HG02870 (cell line): ENCODE data around the gene LIN9.
"Not testable (repeated sequence)": the region's sequence is repeated elsewhere in the genome, so short reads cannot be mapped to it uniquely, and the experiment has no call there.

Experiments used
- ATAC-seq: cut with Tn5 transposase; IDR thresholded peaks from one replicate; pipeline ENCODE4 v1.9.1; 2021; ENCODE audit warnings: mild to moderate bottlenecking, moderate library complexity; ENCODE audit not compliant: unreplicated experiment

The LIN9 gene, protein sequence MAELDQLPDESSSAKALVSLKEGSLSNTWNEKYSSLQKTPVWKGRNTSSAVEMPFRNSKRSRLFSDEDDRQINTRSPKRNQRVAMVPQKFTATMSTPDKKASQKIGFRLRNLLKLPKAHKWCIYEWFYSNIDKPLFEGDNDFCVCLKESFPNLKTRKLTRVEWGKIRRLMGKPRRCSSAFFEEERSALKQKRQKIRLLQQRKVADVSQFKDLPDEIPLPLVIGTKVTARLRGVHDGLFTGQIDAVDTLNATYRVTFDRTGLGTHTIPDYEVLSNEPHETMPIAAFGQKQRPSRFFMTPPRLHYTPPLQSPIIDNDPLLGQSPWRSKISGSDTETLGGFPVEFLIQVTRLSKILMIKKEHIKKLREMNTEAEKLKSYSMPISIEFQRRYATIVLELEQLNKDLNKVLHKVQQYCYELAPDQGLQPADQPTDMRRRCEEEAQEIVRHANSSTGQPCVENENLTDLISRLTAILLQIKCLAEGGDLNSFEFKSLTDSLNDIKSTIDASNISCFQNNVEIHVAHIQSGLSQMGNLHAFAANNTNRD

DNA sequence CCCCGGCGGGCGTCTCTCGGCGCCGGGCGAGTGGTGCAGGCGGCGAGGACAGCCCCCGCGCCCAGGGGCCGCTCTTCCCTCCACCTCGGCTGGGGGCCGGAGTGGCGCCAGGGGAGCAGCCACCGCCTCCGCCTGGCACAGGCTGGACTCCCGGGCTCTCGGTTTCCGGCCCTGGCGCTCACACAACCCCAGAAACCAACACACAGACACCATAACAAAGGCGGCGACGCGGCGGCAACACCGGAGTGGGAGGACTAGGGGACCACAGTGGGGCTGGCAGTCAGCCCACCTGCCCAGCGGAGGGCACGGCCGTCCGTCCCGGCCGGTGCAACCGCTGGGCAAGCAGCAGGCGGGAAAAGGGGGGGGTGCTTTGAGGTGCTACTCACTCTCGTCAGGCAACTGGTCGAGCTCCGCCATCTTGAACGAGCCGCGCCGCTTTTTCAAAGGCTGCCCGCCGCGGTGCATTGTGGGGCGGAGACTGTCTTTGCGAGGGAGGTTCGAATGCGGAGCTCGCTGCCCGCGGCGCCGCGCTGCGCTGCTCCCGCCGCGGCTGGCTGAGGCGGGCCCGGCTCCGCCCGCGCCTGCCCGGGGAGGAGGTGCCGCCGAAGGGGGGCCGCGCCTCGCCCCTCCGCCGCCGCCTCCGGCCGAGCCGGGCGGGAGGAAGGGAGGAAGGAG lies at the start of gene LIN9:
Gene LIN9, minus strand, starts transcription at position 442 of the 675 bp plus-strand sequence. Its CDS starts 25 bp downstream, at position 417.
- ATAC-seq = peak; percentile 72

DNA sequence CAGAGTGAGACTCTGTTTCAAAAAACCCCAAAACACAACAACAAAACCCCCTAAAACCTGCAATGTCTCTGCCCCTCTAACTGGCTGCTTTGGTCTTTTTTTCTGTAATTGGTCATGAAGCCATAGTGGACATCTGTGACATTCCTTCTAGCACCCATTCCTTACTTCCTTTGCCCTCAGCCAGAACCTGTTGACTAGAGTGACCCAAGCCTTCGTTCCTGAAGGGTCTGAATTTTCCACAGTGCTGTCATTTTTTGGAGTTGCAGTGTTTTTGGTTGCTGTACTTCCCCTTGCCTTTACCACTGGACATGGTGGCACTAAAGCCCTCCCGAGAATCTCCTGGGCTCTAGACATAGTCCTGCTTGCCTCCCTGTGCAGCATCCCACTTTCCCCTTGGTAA lies 48.5 kb upstream of the LIN9 start:
- no peak for ATAC-seq

DNA sequence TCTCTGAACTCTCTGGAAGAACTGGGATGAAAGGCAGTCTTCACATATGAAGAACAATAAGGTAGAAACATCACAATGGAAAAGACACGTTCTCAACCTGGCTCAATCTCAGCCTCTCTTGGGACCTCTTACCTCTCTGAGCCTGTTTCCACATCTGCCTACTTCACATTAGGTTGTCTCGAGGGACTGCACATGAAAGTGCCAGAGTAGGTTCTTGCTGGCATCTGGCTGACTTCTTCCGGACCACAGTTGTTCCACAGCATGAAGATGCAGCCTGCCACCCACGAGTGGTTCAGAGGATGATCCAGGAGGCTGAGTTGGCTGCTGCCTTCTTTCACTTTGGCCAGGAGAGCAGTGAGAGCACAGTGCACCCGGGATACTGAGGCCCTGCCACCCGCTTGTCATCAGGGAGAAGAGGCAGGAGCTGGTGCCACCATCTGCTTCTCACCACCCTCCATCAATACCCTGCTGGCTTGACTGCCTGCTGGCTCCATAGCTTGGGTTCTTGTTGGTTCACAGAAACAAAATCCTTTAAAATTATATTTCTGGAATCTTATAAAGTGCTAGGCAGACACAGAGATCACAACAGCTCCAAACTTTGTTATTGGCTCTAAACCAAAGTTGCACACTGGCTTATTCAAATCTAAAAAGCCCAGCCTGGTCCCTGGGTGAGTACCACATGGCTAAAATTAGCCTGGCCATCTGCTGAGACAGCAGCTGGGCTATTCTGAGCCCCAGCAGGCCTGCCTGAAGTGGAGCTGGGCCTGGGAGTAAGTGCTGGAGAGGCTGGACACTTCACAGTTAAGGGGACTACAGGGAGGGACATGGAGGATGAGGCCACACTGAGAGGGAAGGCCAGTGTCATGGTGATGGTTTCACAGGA lies 46.9 kb upstream of the LIN9 start:
- ATAC-seq = no peak

DNA sequence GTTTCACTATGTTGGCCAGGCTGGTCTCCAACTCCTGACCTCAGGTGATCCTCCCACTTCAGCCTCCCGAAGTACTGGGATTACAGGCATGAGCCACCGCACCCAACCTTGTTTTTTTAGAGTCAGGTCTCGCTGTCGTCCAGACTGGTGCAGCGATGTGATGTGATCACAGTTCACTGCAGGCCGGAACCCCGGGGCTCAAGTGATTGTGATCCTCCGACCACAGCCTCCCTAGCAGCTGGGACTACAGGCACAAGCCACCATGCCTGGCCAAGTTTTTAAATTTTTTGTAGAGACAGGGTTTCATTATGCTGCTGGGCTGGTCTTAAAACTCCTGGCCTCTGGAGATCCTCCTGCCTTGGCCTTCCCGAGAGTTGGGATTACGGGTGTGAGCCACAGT lies 46.1 kb upstream of the LIN9 start:
- ATAC-seq = no peak

DNA sequence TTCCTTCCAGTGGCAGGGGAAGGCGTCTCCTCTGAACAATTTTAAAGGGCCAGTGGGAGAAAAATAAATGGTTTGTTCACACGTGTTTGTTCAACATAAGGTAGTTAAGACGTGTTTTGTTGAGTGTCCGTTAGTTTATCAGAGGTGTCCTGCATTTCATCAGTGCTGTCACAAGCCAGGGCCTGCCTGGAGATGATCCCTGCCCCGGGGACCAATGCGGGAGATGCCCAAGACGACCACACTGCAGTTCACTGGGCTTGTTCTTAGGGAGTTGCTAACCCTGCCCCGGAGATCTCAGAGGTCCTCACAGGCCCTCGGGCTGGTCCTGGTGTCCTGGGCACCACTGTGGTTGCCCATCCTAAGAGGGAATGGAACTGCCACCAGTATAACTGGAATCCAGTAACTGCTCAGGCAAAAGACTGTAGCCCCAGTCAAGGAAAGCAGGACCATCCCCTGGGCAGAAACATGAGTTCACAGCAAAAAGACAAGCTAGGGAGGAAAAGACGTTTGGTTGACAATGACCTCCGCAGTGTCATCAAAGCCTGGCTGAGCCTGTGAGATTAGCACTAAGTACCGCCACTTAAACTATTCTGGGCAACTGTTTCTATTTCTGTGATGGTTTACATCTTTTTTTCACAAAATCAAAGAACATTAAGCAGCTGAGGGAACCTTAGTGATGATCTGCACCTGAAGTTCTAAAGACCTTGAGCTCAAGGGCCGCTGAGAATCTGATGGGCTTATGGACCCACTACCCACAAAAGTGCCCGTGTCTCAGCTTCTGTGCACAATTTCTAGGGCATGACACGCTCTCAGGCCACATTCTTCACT lies 44.9 kb upstream of the LIN9 start:
- no peak for ATAC-seq

DNA sequence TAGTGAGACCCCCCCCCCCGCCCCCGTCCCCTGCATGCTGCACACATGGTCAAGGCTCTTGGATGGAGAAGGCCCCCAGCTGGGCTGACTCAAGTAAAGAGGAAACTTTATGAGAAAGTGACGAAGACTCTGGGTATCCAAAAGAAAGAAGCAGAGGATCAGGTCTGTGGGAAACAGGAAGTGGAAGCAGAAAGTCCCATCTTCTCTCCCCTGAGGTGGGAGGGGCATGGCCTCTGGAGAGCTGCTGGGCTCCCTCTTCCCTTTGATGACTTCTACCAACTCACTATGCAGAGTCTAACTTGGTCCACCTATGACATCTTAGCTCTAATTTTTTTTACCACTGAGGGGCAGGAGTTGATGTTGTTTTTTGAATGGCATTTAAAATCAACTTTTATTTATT lies 42.7 kb upstream of the LIN9 start:
- ATAC-seq = no peak

DNA sequence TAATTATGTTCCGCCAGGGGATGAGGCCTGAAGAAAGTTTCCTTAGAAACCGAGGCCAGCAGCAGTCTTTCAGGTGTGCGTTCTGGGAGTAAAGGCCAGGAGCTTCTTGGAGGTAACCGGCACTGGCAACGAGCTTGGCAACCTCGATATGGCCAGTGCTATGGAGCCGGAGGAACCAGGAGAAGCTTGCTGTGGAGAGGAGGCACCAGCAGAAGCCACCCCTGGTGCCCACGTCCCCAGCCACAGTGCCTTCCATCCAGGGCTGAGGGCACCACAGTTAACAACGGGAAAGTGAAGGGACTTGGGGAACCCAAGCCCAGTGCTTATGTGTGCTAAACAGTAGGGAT lies 41.5 kb upstream of the LIN9 start:
- no peak for ATAC-seq

DNA sequence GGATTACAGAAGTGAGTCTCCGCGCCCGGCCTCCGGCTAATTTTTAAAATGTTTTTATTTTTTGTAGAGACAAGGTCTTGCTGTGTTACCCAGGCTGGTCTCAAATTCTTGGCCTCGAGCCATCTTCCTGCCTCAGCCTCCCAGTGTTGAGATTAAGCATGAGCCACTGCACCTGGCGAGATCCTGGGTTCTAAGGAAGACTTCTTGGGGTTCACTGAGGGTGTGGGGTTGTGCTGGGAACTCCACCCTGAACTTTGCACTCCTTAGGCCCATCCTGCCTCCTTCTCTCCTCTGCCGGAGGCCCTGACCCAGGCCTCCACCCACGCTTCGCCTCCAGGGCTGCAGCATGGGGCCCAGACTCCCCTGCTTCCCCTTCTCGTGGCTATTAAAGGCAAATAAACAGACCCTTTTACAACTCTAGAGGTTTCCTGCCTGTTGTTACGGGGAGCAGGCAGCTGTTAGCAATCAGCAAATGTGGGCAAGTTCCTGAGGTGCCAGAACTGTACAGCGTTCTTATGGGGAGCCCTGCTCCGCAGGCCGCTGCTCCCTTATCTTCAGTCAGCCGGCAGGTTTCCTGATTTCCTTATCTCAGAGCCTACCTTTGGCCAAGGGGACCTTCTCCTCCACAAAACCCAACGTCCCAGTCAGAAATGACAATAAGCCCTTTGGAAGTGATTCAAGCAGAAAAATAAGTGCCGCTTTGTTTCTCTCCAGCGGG lies 41.0 kb upstream of the LIN9 start:
- ATAC-seq = no peak

DNA sequence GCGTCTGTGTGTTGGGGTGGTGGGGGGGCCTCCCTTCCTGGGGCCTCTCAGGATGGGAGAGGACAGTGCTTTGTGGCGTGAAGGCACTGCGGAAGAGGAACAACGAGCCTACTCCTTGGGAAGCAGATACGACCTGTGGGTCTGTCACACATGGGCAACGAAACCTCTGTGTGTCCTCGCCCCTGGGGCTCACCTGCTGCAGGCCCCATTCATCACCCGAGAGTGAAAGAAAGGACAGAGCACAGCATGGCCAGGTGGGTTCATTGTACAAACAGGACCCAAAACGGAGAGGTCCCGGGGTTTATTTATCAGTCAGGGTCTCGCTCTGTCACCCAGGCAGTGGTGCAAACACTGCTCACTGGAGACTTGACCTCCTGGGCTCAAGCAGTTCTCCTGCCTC lies 40.1 kb upstream of the LIN9 start:
- no peak for ATAC-seq

DNA sequence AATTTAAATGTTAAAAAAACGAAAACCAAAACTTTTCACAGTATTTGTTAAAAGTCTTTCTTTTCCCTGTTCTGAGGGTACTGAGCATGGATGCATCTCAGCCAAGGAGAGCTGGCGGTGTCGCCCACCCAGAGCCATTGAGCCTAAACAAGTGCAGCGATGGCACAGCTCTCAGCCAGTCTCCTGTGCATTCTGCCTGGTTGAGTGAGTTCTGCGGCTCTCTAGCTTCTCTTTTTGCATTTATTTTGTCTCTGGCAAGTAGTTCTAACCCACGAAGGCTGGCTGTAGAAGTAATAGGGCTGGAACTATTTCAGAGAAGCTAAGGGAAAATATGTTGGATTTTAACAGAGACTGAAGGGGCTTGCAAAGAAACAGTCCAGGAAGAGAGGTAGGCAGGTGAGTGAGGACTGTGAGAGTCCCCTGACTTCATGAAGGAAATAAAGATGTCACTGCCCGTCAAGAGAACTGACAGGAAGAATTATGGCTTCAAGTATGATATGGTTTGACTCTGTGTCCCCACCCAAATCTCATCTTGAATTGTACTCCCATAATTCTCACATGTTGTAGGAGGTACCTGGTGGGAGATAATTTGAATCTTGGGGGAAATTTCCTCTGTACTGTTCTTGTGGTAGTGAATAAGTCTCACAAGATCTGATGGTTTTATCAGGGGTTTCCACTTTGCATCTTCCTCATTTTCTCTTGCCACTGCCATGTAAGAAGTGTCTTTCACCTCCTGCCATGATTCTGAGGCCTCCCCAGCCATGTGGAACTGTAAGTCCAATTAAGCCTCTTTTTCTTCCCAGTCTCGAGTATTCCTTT lies 35.7 kb upstream of the LIN9 start:
- no peak for ATAC-seq

DNA sequence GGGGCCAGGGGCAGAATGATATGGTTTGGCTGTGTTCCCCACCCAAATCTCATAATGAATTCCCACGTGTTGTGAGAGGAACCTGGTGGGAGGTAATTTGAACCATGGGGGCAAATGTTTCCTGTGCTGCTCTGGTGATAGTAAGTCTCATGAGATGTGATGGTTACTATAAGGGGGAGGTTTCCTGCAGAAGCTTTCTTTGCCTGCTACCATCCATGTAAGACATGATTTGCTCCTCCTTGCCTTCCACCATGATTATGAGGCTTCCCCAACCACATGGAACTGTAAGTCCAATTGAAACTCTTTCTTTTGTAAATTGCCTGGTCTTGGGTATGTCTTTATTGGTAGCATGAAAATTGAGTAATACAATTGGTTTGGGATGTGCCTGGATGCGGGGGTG lies 33.7 kb upstream of the LIN9 start:
- ATAC-seq = no peak

DNA sequence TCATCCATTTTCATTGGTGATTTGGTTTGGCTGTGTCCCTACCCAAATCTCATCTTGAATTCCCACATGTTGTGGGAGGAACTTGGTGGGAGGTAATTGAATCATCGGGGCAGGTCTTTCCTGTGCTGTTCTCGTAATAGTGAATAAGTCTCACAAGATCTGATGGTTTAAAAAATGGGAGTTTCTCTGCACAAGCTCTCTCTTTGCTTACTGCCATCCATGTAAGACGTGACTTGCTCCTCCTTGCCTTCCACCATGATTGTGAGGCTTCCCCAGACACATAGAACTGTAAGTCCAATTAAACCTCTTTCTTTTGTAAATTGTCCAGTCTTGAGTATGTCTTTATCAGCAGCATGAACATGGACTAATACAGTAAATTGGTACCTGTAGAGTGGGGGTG lies 31.1 kb upstream of the LIN9 start:
- ATAC-seq = not testable (repeated sequence)

DNA sequence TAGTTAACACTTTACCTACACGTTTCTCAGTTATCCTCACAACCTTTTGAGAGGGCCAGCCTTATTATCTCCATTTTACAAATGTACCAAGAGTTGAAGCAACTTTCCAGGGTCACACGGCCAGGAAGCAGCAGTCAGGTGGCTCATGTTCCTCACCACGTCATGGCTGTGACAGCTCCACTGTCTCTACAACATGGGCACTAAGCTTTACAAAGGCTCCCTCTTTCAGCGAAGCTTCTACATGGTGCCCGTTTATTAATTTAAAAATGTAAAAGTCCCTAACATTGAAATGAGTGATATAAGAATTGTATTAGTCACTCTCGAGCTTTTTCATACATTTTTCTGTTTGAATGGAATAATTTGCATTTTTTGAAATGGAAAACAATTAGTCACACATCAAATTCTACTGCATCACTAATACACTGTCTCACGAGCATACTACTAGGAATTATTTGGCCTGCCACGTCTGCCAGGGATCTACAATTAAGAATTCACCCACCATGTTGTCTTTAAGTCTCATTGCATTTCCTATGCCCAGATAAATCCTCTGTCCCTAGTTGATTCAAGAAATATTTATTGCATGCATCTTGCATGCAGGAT lies 28.4 kb upstream of the LIN9 start:
- ATAC-seq = no peak

DNA sequence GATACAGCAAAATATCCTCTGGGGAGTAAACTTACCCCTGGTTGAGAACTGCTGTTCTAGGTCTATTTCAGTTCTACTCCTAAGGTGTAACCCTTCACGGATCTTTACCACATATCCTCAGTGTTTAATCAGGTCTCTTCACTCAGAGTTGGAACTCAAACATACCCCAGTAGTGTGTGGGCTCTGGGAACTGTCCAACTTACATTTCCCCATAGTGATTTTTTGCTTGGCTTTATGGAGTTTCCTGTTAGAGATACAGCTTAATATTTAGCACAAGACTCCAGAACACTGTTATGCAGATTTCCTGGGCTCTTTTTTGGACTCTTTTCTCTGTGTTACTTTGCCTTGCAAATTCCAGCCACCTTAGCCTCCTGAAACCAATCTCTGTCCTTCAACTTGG lies 26.7 kb upstream of the LIN9 start:
- ATAC-seq = no peak

DNA sequence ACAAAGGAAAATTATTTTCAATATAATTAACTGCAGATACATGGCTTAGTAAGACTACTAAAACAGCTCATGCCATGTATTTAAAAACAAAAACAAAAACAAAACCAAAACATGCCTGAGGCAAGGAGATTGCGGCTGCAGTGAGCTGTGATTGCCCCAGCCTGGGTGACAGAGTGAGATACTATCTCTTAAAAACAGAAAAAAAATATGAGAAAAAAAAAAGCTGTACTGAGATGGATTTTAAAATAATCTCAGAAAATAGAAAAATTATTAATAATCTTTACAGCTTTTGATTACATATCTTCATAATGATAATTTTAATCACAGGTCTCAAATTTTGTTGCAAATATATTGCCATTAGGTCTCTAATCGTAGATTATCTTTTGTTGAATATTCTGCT lies 24.0 kb upstream of the LIN9 start:
- ATAC-seq = no peak

DNA sequence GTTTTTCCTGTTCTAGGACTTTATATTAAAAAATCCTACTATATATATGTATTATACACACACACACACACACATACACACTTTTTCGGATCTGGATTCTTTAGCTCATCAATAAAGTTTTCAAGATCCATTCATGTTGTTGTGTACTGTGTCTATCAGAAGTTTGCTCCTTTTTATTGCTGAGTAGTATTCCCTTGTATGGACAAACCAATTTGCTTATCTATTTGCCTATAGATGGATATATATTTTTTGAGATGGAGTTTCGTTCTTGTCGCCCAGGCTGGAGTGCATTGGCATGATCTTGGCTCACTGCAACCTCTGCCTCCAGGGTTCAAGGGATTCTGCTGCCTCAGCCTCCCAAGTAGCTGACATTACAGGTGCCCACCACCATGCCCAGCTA lies 20.3 kb upstream of the LIN9 start:
- no peak for ATAC-seq

DNA sequence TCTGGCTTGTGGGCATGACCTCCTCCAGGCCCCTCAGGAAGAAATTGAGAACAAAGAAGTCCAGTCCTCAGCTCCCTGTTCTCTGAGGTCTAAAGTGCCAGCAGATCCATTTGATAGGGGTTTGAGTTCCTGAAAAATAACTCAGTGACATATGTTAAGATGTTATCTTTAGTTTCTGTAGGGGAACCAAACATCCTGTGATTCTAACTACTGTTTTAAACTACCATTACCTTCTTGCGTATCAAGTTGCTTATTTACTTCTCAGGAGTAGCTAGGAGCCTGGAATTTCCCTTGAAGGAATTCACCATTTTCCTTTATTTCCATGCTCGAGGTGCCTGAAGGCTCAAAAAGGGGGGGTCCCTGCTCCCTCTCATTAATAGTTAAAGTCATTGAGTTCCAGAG lies 18.8 kb upstream of the LIN9 start:
- no peak for ATAC-seq

DNA sequence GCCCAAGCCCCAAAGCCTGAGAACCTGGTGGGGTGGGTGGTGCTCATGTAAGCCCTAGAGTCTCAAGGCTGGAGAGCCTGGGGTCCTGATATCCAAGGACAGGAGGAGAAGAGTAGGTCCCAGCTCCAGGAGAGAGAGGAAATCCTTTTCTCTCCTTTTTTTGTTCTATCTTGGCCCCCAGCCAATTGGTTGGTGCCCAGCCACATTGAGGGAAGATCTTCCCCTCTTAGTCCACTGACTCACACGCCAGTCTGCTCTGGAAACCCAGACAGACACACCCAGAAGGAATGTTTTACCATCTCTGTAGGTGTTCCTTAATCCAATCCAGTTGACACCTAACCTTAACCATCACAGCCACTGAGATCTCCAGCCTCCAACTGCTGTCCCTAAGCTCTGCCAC lies 16.2 kb upstream of the LIN9 start:
- no peak for ATAC-seq

DNA sequence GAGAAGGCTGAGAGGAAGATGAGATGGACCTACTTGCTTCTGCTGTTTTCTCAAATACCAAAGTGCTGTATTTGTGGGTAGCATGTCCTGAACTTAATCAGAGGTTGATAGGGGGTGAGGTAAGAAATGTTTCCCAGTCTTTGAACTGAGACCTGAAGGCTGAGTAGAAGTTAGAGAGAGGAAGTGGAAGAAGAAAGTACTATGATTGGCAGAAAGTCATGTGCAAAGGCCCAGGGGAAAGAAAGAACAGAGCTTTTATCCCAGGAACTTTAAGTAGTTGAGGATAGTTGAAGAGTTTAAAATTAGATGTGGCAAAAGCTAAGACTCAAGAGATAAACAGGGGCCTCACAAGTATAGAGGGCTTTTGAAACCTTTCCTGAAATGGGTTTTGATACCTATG lies 15.5 kb upstream of the LIN9 start:
- no peak for ATAC-seq
